ENCODE results near the gene CCDC78. TPM values are rescaled to one million over a fixed set of nuclear protein-coding genes. Genes with fewer than 3 reads are reported as not detected.

Gene CCDC78
- total RNA-seq, 1 experiment from 2014 or later = 22.9 TPM

- Histone ChIP-seq H3K4me1 (ENCODE audit: control insufficient read depth in 1 of 2, insufficient read depth in 2 of 2, low read length in 2 of 2) (peaks cover 34 to 47% of the 10 kb centered on the region in 2 experiments), H3K36me3 (ENCODE audit: control insufficient read depth in 1 of 2, insufficient read depth in 2 of 2, low read length in 2 of 2) (peaks cover 0 to 1% of the 10 kb centered on the region in 2 experiments; a peak in 2 of 4 replicates), H3K27me3 (ENCODE audit: insufficient read depth, low read length) (no peaks in the 10 kb centered on the region), H3K4me3 (replicated peaks in 1 of 2; ENCODE audit: low read depth in 1 of 2, low read length in 2 of 2) (peak within 1 kb of the TSS; percentile 78 to 95), H3K9ac (ENCODE audit: low read length) (peak within 1 kb of the TSS; percentile 95), H3K9me3 (ENCODE audit: control insufficient read depth in 1 of 2, insufficient read depth in 1 of 2, low read depth in 1 of 2, low read length in 2 of 2) (peaks cover 0 to 7% of the 10 kb centered on the region in 2 experiments; a peak in 1 of 4 replicates), H3K4me2 (ENCODE audit: low read length) (peak within 1 kb of the TSS; percentile 99), H3K27ac (ENCODE audit: low read depth, low read length) (peak within 1 kb of the TSS; percentile 97), H2AFZ (ENCODE audit: low read depth, low read length, poor library complexity, severe bottlenecking) (no peak within 1 kb of the TSS), H3K79me2 (ENCODE audit: insufficient read depth, low read length) (peaks cover 26% of the 10 kb centered on the region), H4K20me1 (ENCODE audit: insufficient read depth) (no peaks in the 10 kb centered on the region), H3K9me2 (ENCODE audit: insufficient read depth) (no peaks in the 10 kb centered on the region)
- intact Hi-C loops (cut with micrococcal nuclease) = loop anchor here (1.0 kb wide), 1 partner anchor 13 kb away; no protein-coding TSS in a partner anchor
- ChIA-PET CTCF (interaction anchor here (0.7 to 2.9 kb wide), 5 partner anchors 12 to 283 kb away, joined by 3 to 11 read pairs (median 3); partner anchors contain the start of gene ANTKMT), POLR2A (interaction anchor here (0.9 to 1.8 kb wide), 7 partner anchors 11 to 42 kb away, joined by 3 to 12 read pairs (median 5); partner anchors contain the start of genes ANTKMT, CCDC78, CHTF18 and HAGHL), RAD21 (ENCODE audit: low non-redundant PET in 1 of 2, low total read pairs in 2 of 2, uncharacterized antibody in 2 of 2, unreplicated experiment in 2 of 2) (interaction anchor here (0.8 to 1.2 kb wide), 3 partner anchors 10 to 20 kb away, joined by 3 to 5 read pairs (median 4); partner anchors contain the start of gene CIAO3 (in 1 of the 2))
- ATAC-seq = peak; percentile 81
- TF ChIP-seq ZFX (IDR thresholded peaks at IDR 0.05) (peak; percentile 69), SIN3A (IDR thresholded peaks at IDR 0.05; ENCODE audit: low read depth) (no peak), MAX (IDR thresholded peaks at IDR 0.05) (no peak; the same call in 1 of the 2 replicates), EGR1 (IDR thresholded peaks at IDR 0.05; ENCODE audit: low read depth) (peak; percentile 95), FOSL1 (IDR thresholded peaks at IDR 0.05; ENCODE audit: low read depth) (no peak), SP1 (IDR thresholded peaks at IDR 0.05; ENCODE audit: low read depth) (no peak), CEBPB (IDR thresholded peaks at IDR 0.05; ENCODE audit: low read depth) (no peak), SRF (IDR thresholded peaks at IDR 0.05; ENCODE audit: low read depth) (no peak), RAD21 (IDR thresholded peaks at IDR 0.05; ENCODE audit: low read depth) (no peak), EZH2phosphoT487 (IDR thresholded peaks at IDR 0.05; ENCODE audit: borderline replicate concordance) (no peak), REST (IDR thresholded peaks at IDR 0.05; ENCODE audit: low read depth) (no peak), ZNF274 (IDR thresholded peaks at IDR 0.05; ENCODE audit: low read depth, low read length) (no peak), POLR2AphosphoS5 (IDR thresholded peaks at IDR 0.05; ENCODE audit: low read depth, low read length) (peak; percentile 66), ZBTB33 (IDR thresholded peaks at IDR 0.05; ENCODE audit: extremely low read depth, insufficient replicate concordance, low read length) (no peak), TCF7L2 (IDR thresholded peaks at IDR 0.05; ENCODE audit: borderline replicate concordance, extremely low read depth, insufficient read depth, insufficient read length) (no peak), YY1 (IDR thresholded peaks at IDR 0.05; ENCODE audit: extremely low read depth, insufficient replicate concordance, low read depth, low read length) (no peak), POLR2A (IDR thresholded peaks at IDR 0.05; ENCODE audit: borderline replicate concordance, extremely low read depth, insufficient read depth, insufficient read length) (no peak)
- BruUV-seq (replicated peaks) = no TSS peak
- DNase-seq (ENCODE audit: low read depth, low spot score) = peak; percentile 67
Observed at GRCh38 chr16:760545-761343, 34.5 kb upstream of the CCDC78 start, which contains the start of gene MSLN. TSS of gene MSLN (plus strand) at chr16:760734. CDS start at chr16:762681, 1,947 bp downstream.

All from HCT116 (cell line).